T-helper 17 cell (primary cell): ENCODE measurements around the gene OR5B2. TPM values are rescaled to one million over a fixed set of nuclear protein-coding genes. Genes with fewer than 3 reads are reported as not detected.

Experiments
- ATAC-seq: fragments of 150-1000 bp; cut with Tn5 transposase; 2 replicates; pipeline ENCODE4 v1.10.0; 2021; ENCODE audit warnings: mild to moderate bottlenecking, moderate library complexity
- DNase-seq, 3 donors: peaks; one replicate each; pipeline versions ENCODE4 v3.0.0 to v3.0.0-alpha.2; 2020 to 2021
- H3K9me3 ChIP-seq: one replicate; pipeline ENCODE4 v1.7.0; 2013; ENCODE audit warnings: low read length, mild to moderate bottlenecking; ENCODE audit not compliant: control insufficient read depth, poor library complexity, severe bottlenecking
- H3K27ac Mint-ChIP-seq: one replicate; pipeline ENCODE4 v1.8.0; 2022; ENCODE audit warnings: mild to moderate bottlenecking, moderate library complexity, mixed read lengths
- H3K27me3 Mint-ChIP-seq: one replicate; pipeline ENCODE4 v1.8.0; 2022; ENCODE audit warnings: mixed read lengths
- H3K36me3 Mint-ChIP-seq: one replicate; pipeline ENCODE4 v1.8.0; 2022; ENCODE audit warnings: low read depth, mixed read lengths
- H3K4me1 Mint-ChIP-seq: one replicate; pipeline ENCODE4 v1.8.0; 2022; ENCODE audit warnings: mild to moderate bottlenecking, mixed read lengths
- H3K4me3 Mint-ChIP-seq: one replicate; pipeline ENCODE4 v1.8.0; 2022; ENCODE audit warnings: mild to moderate bottlenecking, moderate library complexity, mixed read lengths
- total RNA-seq, 4 donors: library from RNA in 2 of 4; stranded (reverse) in 2 of 4; gene quantifications; one replicate each; pipeline ENCODE4 v1.2.3 and lab custom pipeline; 2022 to 2026

The OR5B2 gene
- total RNA-seq, 2 donors from 2014 or later: not detected

- H3K27ac Mint-ChIP-seq: no peak overlapping the region
- peaks cover 3% of the 10 kb centered on the region for H3K36me3 Mint-ChIP-seq
- H3K27me3 Mint-ChIP-seq: peaks cover 13% of the 10 kb centered on the region
- H3K9me3 ChIP-seq: no peaks in the 10 kb centered on the region
- H3K4me1 Mint-ChIP-seq: no peaks in the 10 kb centered on the region
- ATAC-seq (no peak), DNase-seq (no peak)
- H3K4me3 Mint-ChIP-seq: no peak overlapping the region
These were observed 32.3 kb downstream of the OR5B2 start for GRCh38 chr11:58395581-58395980.

GRCh38 chr11:58394195-58394594 lies 33.7 kb downstream of the OR5B2 start:
- peaks cover 18% of the 10 kb centered on the region for H3K27me3 Mint-ChIP-seq
- H3K27ac Mint-ChIP-seq: no peak overlapping the region
- H3K4me1 Mint-ChIP-seq: no peaks in the 10 kb centered on the region
- H3K36me3 Mint-ChIP-seq: peaks cover 3% of the 10 kb centered on the region
- DNase-seq (no peak), ATAC-seq (no peak)
- no peaks in the 10 kb centered on the region for H3K9me3 ChIP-seq
- no peak overlapping the region for H3K4me3 Mint-ChIP-seq

GRCh38 chr11:58392746-58393145 lies 35.2 kb downstream of the OR5B2 start:
- peaks cover 18% of the 10 kb centered on the region for H3K27me3 Mint-ChIP-seq
- H3K27ac Mint-ChIP-seq: no peak overlapping the region
- H3K9me3 ChIP-seq: no peaks in the 10 kb centered on the region
- H3K4me3 Mint-ChIP-seq: no peak overlapping the region
- no peaks in the 10 kb centered on the region for H3K4me1 Mint-ChIP-seq
- ATAC-seq (no peak), DNase-seq (no peak)
- H3K36me3 Mint-ChIP-seq: peaks cover 3% of the 10 kb centered on the region

- no peak for ATAC-seq
- Mint-ChIP-seq H3K4me1 (no peaks in the 10 kb centered on the region), H3K27ac (no peak overlapping the region), H3K4me3 (no peak overlapping the region), H3K27me3 (peaks cover 18% of the 10 kb centered on the region), H3K36me3 (peaks cover 3% of the 10 kb centered on the region)
- no peak for DNase-seq
- no peaks in the 10 kb centered on the region for H3K9me3 ChIP-seq
These were observed 36.0 kb downstream of the OR5B2 start for GRCh38 chr11:58391879-58392278.

GRCh38 chr11:58390551-58391063 lies 37.3 kb downstream of the OR5B2 start:
- H3K9me3 ChIP-seq: no peaks in the 10 kb centered on the region
- Mint-ChIP-seq H3K4me1 (no peaks in the 10 kb centered on the region), H3K36me3 (peaks cover 3% of the 10 kb centered on the region), H3K4me3 (no peak overlapping the region), H3K27me3 (peaks cover 14% of the 10 kb centered on the region), H3K27ac (no peak overlapping the region)
- no peak for DNase-seq
- no peak for ATAC-seq

Other genes with a start within 250 kb of the OR5B2 start
- gene OR9Q2, start 239.1 kb downstream of the OR5B2 start, total RNA-seq: not detected
- not detected for gene OR1S2, start 224.0 kb downstream of the OR5B2 start, total RNA-seq
- gene OR1S1, start 215.4 kb downstream of the OR5B2 start, total RNA-seq: not detected
- gene OR10Q1, start 199.2 kb downstream of the OR5B2 start, total RNA-seq: not detected
- gene OR10W1, start 159.9 kb downstream of the OR5B2 start, total RNA-seq: not detected
- not detected for gene OR5B17, start 69.1 kb downstream of the OR5B2 start, total RNA-seq
- gene OR5B3, start 21.2 kb downstream of the OR5B2 start, total RNA-seq: not detected
- gene OR5B12, start 14.1 kb upstream of the OR5B2 start, total RNA-seq: under 1 TPM in 1 of 2 donors, not detected in 1; 0.30 TPM
- gene OR5B21, start 80.0 kb upstream of the OR5B2 start, total RNA-seq: under 1 TPM; 0.32 to 0.50 TPM
- 10 to 100 TPM; 92.8 to 99.8 TPM for gene LPXN, start 147.7 kb upstream of the OR5B2 start, total RNA-seq
- gene ZFP91, start 150.9 kb upstream of the OR5B2 start, total RNA-seq: 10 to 100 TPM; 36.1 to 43.2 TPM
- gene CNTF, start 194.5 kb upstream of the OR5B2 start, total RNA-seq: 1 to 10 TPM; 3.8 to 4.3 TPM